HG03558 (cell line): ENCODE measurements around the gene MEIS3.
"Not testable (repeated sequence)": the region's sequence is repeated elsewhere in the genome, so short reads cannot be mapped to it uniquely, and the experiment has no call there.

Source experiments
- ATAC-seq: cut with Tn5 transposase; IDR thresholded peaks from one replicate; pipeline ENCODE4 v1.9.1; 2021; ENCODE audit warnings: moderate number of reproducible peaks; ENCODE audit not compliant: unreplicated experiment; ENCODE audit errors: extremely low read depth

The MEIS3 gene

DNA sequence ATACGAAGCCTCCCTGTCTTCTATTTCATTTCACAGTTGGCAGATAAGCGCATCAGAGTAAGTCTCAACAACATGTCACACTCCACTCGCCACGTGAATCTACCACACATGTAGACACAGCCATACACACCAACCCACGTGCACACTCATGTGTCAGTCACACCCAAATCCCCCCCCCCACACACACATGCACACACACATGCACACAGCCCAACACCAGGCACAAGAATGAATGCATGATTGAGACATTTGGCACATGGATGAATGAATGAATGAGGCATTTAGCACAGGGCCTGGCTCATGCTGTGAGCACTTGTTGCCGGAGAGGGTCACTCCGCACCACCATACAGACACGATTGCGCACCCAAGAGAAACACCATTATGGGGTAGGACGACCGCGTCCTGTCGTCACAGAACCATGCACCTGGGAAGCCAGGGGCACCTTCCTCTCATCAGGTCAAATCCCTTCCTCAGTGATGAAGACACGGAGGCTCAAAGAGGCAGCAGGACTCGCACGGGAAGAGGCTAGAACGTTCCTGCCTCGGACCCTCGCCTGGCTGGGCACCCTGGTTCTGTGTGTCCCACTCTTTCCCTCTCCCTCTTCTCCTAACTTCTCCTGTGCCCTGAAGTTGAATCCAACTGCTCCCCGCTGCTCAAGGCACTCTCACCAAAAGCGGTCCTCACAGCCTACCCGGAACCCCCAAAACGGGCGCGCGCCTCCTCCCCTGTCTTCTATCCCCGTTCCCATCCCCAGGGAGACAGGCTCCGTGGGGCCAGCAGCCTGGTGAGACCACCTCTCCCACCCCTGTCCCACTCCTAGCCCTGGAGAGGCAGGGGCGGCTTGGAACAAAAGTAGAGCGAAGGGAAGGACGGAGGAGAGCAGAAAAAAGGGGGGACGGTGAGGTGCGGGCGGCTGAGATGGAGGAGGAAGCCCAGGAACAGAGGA is 1.3 kb downstream of the MEIS3 start:
- ATAC-seq, result no peak

- ATAC-seq, result no peak
Observed at GRCh38 chr19:47417107-47417745, 2.1 kb downstream of the MEIS3 start.

- ATAC-seq, result no peak
Observed at GRCh38 chr19:47416643-47416985, 2.7 kb downstream of the MEIS3 start.

DNA sequence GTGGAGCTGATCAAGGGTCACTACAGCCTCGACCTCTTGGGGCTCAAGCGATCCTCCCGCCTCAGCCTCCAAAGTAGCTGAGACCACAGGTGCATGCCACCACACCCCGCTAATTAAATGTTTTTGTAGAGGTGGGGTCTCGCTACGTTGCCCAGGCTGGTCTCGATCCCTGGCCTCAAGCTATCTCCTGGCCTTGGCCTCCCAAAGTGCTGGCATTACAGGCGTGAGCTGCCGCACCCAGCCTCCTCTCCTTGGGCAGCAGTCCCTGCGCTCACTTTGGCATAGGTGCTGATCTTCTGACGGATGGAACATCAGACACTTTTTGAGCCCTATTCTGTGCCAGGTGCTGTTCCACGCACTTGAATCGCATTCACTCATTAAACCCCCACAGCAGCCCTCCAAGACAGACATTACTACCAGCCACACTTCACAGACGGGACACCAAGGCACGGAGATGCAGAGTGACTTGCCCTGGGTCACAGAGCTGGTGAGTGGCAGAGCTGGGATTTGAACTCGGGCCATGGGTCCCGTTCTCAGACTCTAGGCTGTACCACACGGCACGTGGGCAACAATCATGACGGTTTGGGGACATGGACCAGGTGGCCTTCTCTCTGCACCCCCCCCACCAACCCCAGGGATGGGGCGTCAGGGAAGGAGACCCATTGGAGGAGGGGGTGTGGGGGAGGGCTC is 3.2 kb downstream of the MEIS3 start:
- ATAC-seq, result no peak

GRCh38 chr19:47414469-47414868 is 4.9 kb downstream of the MEIS3 start:
- no peak for ATAC-seq

DNA sequence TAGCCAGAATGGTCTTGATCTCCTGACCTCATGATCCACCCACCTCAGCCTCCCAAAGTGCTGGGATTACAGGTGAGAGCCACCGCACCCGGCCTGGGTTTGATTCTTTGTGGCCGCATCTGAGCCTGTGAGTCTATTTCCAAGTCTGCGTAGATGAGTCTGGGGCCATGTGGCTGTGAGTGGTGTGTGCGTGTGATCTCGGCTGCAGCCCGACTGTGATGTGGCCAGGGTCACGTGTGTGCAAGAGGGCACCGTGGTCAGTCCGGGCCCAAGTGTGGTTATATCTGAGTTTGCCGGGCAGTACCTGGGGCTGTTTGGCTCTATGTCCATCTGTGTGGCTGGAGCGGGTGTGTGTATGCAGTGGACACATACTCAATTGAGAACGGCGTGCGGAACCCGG is 5.4 kb downstream of the MEIS3 start:
- no peak for ATAC-seq

GRCh38 chr19:47411696-47412095 is 7.6 kb downstream of the MEIS3 start:
- ATAC-seq, result not testable (repeated sequence)

GRCh38 chr19:47411101-47411500 is 8.2 kb downstream of the MEIS3 start:
- no peak for ATAC-seq

DNA sequence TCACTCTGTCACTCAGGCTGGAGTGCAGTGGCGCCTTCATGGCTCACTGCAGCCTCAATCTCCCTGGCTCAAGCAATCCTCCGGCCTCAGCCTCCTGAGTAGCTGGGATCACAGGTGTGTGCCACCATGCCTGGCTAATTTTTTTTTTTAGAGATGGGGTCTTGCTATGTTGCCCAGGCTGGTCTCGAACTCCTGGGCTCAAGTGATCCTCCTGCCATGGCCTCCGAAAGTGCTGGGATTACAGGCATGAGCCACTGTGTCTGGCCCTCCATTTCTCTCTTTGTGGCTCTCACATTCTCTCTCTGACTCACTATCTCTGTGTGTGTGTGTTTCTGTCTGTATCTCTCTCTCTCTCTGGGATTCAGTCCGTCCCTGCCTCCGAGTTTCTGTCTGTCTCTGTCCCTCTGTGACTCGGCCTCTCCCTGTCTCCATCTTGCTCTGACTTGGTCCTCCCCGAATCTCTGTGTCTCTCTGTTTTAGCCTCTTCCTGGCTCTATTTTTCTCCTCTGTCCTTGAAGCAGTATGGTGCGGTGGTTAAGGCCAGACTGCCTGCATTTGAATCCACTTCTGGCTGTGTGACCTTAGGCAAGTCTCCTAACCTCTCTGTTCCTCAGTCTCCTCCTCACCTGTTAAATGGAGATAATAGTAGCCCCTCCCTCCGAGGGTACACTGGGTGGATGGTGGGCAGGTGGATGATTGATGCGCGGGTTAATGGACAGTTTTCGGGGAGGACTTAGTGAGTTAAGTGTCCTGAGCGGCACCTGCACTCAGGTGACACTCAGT is 11.0 kb downstream of the MEIS3 start:
- no peak for ATAC-seq

- no peak for ATAC-seq
Observed at GRCh38 chr19:47407417-47407774, 11.9 kb downstream of the MEIS3 start.

GRCh38 chr19:47406711-47407416 is 12.5 kb downstream of the MEIS3 start:
- no peak for ATAC-seq

- no peak for ATAC-seq
Observed at GRCh38 chr19:47405854-47406417, 13.4 kb downstream of the MEIS3 start.

DNA sequence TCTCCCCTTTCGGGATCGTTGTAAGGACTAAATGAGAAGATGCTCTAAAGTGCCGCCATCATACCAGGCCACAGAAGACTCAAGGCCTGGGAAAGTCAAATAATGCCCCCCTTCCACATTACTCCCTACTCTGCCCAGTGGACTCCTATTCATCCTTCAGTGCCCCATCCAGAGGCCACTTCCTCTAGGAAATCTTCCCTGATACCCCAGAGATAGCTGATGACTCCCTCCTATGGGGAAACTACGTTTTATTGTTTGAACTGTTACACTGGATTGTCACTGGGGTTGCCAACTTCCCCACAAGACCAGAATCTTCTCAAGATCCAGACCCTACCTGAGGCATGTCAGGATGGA is 14.2 kb downstream of the MEIS3 start:
- ATAC-seq, result no peak

DNA sequence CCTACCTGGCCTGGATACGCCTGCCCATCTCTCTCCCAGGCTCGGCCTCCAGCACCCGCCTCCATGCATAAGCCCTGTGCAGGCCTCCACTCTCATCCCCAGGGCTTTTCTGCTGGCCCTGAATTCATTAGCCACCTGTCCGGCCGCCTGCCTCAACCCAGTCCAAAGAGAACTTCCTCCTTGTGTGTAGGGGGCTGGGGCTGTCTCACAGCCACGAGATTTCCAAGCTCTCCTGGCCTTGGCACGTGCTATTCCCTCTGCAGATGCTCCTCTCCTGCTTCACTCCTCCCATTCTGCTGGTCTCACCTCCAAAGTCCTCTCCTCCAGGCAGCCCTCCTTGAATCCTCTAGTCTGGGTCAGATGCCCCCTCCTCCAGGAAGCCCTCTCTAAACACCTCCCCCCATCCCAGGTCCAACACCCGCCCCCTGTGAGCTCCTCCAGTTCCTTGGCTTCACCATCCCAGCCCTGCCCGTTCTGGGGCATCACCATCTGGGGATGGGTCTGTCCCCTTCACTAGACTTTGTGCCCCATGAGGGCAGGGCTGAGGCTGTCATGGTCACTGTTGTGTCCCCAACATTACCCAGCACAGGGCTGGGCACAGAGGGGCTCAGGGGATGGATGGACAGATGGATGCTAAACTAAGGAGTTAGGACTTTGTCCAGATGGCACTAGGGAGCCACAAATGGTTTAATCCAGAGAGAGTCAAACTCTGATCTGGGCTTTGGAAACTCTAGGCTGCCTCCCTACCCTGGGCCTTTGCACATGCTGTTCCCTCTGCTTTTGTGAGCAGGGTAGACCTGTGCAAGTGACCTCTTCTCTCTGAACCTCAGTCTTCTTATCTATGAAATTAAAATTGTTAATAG is 14.8 kb downstream of the MEIS3 start:
- ATAC-seq, result no peak

DNA sequence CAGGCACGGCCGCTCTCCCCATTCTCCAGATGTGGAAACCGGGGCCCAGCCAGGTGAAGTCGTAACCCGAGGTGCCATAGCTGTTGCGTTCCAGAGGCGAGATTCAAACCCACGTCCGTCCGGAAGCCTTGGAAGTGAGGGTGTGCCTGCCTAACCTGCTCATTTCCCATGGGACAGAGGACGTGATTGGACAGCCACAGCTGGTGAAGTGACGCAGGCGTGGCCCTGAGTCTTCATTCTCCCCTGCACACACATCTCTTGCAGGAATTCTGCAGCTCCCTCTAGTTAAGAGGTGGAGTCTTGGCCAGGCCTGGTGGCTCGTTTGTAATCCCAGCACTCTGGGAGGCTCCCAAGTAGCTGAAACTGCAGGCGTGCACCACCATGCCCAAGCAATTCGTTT is 16.8 kb downstream of the MEIS3 start:
- ATAC-seq, result no peak

- ATAC-seq, result no peak
Observed at GRCh38 chr19:47398707-47399597, 20.4 kb downstream of the MEIS3 start.

DNA sequence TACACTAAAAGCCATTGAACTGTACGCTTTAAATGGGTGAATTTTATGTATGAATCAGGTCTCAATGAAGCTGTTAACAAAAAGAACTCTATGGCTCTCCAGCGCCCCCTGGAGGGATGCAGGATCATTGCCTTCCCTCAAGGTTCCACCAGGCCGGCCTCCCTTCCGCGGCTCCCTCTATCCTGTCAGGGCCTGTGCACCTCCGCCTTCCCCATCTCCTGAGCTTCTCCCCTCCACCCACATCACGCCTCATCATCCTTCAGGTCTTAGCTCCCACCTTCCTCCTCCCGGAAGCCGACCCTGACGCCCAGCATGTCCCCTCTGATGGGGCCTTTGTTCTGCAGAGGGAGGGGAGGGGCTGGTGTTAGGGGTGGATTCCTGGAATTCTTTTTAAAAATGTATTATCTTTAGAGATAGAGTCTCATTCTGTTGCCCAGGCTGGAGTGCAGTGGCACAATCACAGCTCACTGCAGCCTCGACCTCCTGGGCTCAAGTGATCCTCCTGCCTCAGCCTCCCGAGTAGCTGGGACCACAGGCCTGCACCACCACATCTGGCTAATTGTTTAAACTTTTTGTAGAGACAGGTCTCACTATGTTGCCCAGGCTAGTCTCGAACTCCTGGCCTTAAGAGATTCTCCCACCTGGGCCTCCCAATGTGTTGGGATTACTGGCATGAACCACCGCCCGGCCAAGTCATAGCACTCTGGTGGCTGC is 27.7 kb downstream of the MEIS3 start:
- no peak for ATAC-seq
